ENCODE data around the gene GUCY2D. TPM values are rescaled to one million over a fixed set of nuclear protein-coding genes. Genes with fewer than 3 reads are reported as not detected.

GUCY2D gene
- total RNA-seq, 2 donors from 2014 or later, result 0.15 to 0.77 TPM

Other genes with a start within 250 kb of the GUCY2D start
- gene KDM6B, start 168.4 kb upstream of the GUCY2D start, total RNA-seq, result 10 to 100 TPM; 33.7 to 93.3 TPM
- gene TMEM88, start 147.5 kb upstream of the GUCY2D start, total RNA-seq, result 1 to 10 TPM; 1.6 to 3.2 TPM
- 100 to 1,000 TPM in 1 of 2 donors, 10 to 100 TPM in 1; 61.3 to 111 TPM for gene NAA38, start 145.1 kb upstream of the GUCY2D start, total RNA-seq
- gene CYB5D1, start 144.6 kb upstream of the GUCY2D start, total RNA-seq, result 10 to 100 TPM; 14.8 to 19.4 TPM
- 100 to 1,000 TPM; 154 to 217 TPM for gene CHD3, start 113.8 kb upstream of the GUCY2D start, total RNA-seq
- 10 to 100 TPM in 1 of 2 donors, 1 to 10 TPM in 1; 2.4 to 11.7 TPM for gene RNF227, start 86.3 kb upstream of the GUCY2D start, total RNA-seq
- 10 to 100 TPM in 1 of 2 donors, 1 to 10 TPM in 1; 8.6 to 11.9 TPM for gene KCNAB3, start 72.8 kb upstream of the GUCY2D start, total RNA-seq
- gene TRAPPC1, start 70.7 kb upstream of the GUCY2D start, total RNA-seq, result 100 to 1,000 TPM; 179 to 180 TPM
- 100 to 1,000 TPM in 1 of 2 donors, 10 to 100 TPM in 1; 74.0 to 152 TPM for gene CNTROB, start 70.4 kb upstream of the GUCY2D start, total RNA-seq
- gene ALOX15B, start 36.4 kb downstream of the GUCY2D start, total RNA-seq, result under 1 TPM in 1 of 2 donors, not detected in 1; 0.61 TPM
- gene ALOX12B, start 85.1 kb downstream of the GUCY2D start, total RNA-seq, result 1 to 10 TPM; 1.1 to 6.2 TPM
- 1 to 10 TPM in 1 of 2 donors, under 1 TPM in 1; 0.13 to 1.3 TPM for gene ALOXE3, start 115.9 kb downstream of the GUCY2D start, total RNA-seq
- gene HES7, start 121.5 kb downstream of the GUCY2D start, total RNA-seq, result 10 to 100 TPM in 1 of 2 donors, 1 to 10 TPM in 1; 2.9 to 10.0 TPM
- 100 to 1,000 TPM in 1 of 2 donors, 10 to 100 TPM in 1; 52.0 to 269 TPM for gene PER1, start 149.8 kb downstream of the GUCY2D start, total RNA-seq
- 10 to 100 TPM; 41.7 to 66.2 TPM for gene VAMP2, start 160.3 kb downstream of the GUCY2D start, total RNA-seq
- gene TMEM107, start 173.8 kb downstream of the GUCY2D start, total RNA-seq, result 10 to 100 TPM; 43.3 to 45.3 TPM
- gene BORCS6, start 187.6 kb downstream of the GUCY2D start, total RNA-seq, result 1 to 10 TPM; 4.7 to 7.0 TPM
- 100 to 1,000 TPM; 158 to 161 TPM for gene AURKB, start 208.0 kb downstream of the GUCY2D start, total RNA-seq
- gene CTC1, start 245.4 kb downstream of the GUCY2D start, total RNA-seq, result 10 to 100 TPM; 53.8 to 80.4 TPM
- 100 to 1,000 TPM in 1 of 2 donors, 10 to 100 TPM in 1; 53.9 to 143 TPM for gene PFAS, start 246.7 kb downstream of the GUCY2D start, total RNA-seq